Measurements from ENCODE around the gene SLC25A42. TPM values are rescaled to one million over a fixed set of nuclear protein-coding genes. Genes with fewer than 3 reads are reported as not detected.

The SLC25A42 gene
- total RNA-seq, 4 donors from 2014 or later, result 12.3 to 85.3 (median 37.1) TPM

DNA sequence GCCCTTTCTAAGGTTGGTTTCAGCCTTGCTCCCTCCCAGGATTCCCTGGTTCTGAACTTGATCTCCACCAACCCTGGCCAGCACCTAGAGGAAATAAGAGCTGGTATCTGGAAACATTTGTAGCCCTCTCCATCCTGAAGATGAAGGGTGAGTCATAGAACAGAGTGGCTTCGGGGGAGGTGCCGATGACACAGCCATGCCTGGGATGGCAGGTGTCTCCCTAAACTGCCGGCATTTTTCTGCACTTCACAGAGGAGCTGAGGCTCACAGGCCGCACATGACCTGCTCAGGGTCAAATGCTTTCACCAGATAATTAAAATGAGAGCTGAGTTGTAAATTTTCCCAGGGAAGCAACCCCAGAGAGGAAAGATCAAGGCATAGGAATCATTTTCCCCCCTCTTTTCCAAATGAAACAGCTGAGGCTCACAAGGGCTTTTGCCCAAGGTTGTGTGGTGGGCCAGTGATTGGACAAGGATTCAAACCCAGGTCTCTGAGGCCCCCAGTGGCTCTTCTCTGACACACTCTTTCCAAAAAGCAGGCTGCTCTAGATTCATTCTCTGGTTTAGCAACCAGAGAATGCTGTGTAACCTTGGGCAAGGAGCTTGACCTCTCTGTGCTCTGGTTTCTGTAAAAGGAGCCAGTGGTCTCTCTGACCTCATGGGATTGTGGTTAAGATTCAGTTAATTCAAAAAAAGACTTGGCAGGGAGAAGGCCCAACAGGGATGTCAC lies 1.2 kb upstream of the SLC25A42 start:
- ATAC-seq (peak; percentile 45 to 53), DNase-seq (peak; percentile 57 to 78)
- intact Hi-C loops (cut with DNase I; ENCODE audit: low total_unique reads), result loop anchor here (2.0 to 10.0 kb wide), 3 partner anchors 130 to 1038 kb away; partner anchors contain the start of genes BORCS8 and RFXANK
- TF ChIP-seq POLR2A (IDR thresholded peaks at IDR 0.05) (peak in 1 of 2 donors; percentile 26), CTCF (IDR thresholded peaks at IDR 0.05 in 4 of 5, conservative IDR thresholded peaks at IDR 0.05 in 1 of 5) (no peak)
- peaks cover 70% of the 10 kb centered on the region in 2 donors for H3K4me1 ChIP-seq
- in situ Hi-C loops (cut with MboI; ENCODE audit: low sequenced_read_pairs in 4 of 4), result no loop called here
- peak overlapping the region; percentile 89 to 95 (median 93) for H3K27ac ChIP-seq
- H3K36me3 ChIP-seq, result peaks cover 0 to 3% of the 10 kb centered on the region in 2 donors
- no peaks in the 10 kb centered on the region for H3K9me3 ChIP-seq
- H3K4me3 ChIP-seq, result peak overlapping the region; percentile 43 to 85 (median 58)
- H3K27me3 ChIP-seq, result no peaks in the 10 kb centered on the region

- ATAC-seq (no peak), DNase-seq (no peak)
- no peaks in the 10 kb centered on the region for H3K36me3 ChIP-seq
- H3K27me3 ChIP-seq, result no peaks in the 10 kb centered on the region
- intact Hi-C loops (cut with DNase I; ENCODE audit: low total_unique reads), result loop anchor here (10.0 kb wide), 1 partner anchor 1039 kb away; no protein-coding TSS in a partner anchor
- TF ChIP-seq POLR2A (IDR thresholded peaks at IDR 0.05), result no peak
- TF ChIP-seq CTCF (IDR thresholded peaks at IDR 0.05 in 4 of 5, conservative IDR thresholded peaks at IDR 0.05 in 1 of 5), result peak in 4 of 5 experiments; percentile 17 to 61 (median 26)
- peak overlapping the region; percentile 70 to 85 (median 78) for H3K4me3 ChIP-seq
- in situ Hi-C loops (cut with MboI; ENCODE audit: low sequenced_read_pairs in 4 of 4), result no loop called here
- peak overlapping the region; percentile 94 to 96 (median 94) for H3K27ac ChIP-seq
- H3K9me3 ChIP-seq, result no peaks in the 10 kb centered on the region
- H3K4me1 ChIP-seq, result peaks cover 81 to 86% of the 10 kb centered on the region in 2 donors
Observed at GRCh38 chr19:19064098-19064722, 416 bp downstream of the SLC25A42 start.

DNA sequence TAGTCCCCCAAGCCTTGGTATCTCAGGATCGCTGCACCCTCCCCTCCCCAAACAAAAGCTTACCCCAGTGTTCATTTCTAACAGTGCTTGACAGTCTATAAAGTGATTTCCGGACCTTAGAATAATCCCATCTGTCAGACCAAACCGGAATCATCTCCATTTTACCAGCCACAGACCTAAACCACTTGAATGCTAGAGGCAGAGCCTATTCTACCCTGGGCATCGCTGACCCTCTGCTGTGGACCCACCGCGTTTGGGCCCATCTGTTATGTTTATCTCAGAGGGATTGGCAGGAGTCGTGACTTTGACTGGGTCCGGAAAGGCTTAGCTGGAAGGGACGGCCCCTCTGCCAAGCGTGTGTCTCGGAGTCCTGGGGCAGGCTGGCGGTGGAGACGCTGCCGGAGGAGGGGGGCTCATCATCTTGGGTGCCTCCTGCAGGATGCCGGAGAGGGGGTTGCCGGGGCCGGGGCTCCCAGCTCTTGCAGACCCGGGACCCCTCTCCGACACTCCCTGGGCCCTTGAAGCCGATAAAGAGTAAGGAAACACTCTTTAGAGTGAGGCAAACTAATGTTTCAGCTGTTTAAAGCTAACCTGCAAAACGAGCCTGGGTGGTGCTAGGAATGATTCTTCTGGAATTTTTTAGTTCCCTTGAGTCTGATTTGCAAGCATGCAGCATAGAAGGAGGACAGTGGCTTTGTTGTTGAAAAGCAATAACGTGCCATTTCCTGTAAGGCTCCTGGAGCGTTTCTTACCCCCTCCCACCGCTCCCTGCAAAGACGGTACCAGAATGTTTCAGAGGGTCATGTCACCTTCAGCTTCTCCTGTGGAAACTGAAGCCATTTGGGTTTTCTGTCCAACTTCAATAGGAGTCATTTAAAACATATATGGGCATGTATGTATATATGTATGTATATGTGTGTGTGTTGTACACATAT lies 1.3 kb downstream of the SLC25A42 start:
- intact Hi-C loops (cut with DNase I; ENCODE audit: low total_unique reads) (loop anchor here (10.0 kb wide), 1 partner anchor 1040 kb away; no protein-coding TSS in a partner anchor), in situ Hi-C loops (cut with MboI; ENCODE audit: low sequenced_read_pairs in 4 of 4) (no loop called here)
- peak overlapping the region; percentile 94 to 96 (median 94) for H3K27ac ChIP-seq
- H3K4me3 ChIP-seq, result peak overlapping the region; percentile 70 to 85 (median 78)
- H3K36me3 ChIP-seq, result no peaks in the 10 kb centered on the region
- no peak for DNase-seq
- peaks cover 78 to 86% of the 10 kb centered on the region in 2 donors for H3K4me1 ChIP-seq
- H3K27me3 ChIP-seq, result no peaks in the 10 kb centered on the region
- H3K9me3 ChIP-seq, result no peaks in the 10 kb centered on the region
- TF ChIP-seq CTCF (IDR thresholded peaks at IDR 0.05 in 4 of 5, conservative IDR thresholded peaks at IDR 0.05 in 1 of 5) (no peak), POLR2A (IDR thresholded peaks at IDR 0.05) (no peak)
- ATAC-seq, result no peak

DNA sequence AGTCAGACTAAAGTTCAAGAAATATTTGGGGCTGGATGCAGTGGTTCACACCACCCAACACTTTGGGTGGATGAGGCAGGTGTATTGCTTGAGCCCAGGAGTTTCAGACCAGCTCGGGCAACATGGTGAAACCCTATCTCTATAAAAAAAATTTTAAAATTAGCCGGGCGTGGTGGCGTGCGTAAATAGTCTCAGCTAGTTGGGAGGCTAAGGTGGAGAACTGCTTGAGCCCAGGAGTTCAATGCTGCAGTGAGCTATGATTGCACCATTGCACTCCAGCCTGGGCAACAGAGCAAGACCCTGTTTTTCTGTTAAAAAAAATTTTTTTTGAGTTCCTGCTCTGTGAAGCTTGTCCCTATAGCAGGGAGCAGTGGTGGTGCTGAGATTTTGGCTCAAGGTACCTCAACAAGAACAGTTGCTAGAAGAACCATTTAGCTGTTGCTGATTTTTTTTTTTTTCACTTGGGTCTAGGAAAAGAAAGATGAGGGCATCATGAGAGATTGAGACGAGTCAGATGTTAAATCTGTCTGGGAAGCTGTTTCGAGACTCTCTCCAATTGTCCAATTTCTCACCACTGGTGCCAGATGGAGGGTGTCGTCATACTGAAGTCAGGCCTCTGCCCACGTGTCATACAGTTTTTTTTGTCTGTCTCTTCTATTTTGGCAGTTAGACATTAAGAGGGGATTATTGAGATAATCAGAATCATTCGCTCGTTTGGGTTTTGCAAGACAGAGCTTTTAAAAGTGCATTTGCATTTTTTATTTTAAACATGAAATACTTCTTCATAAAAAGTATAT lies 3.7 kb downstream of the SLC25A42 start:
- peak; percentile 49 to 80 for DNase-seq

More for the DNA sequence above, 3.7 kb downstream of the SLC25A42 start:
- in situ Hi-C loops (cut with MboI; ENCODE audit: low sequenced_read_pairs in 4 of 4), result no loop called here
- no peak for TF ChIP-seq POLR2A (IDR thresholded peaks at IDR 0.05)
- TF ChIP-seq CTCF (IDR thresholded peaks at IDR 0.05 in 4 of 5, conservative IDR thresholded peaks at IDR 0.05 in 1 of 5), result no peak
- no peak overlapping the region for H3K4me3 ChIP-seq
- H3K36me3 ChIP-seq, result no peaks in the 10 kb centered on the region
- peak overlapping the region; percentile 94 to 96 (median 94) for H3K27ac ChIP-seq
- intact Hi-C loops (cut with DNase I; ENCODE audit: low total_unique reads), result loop anchor here (10.0 kb wide), 1 partner anchor 1043 kb away; no protein-coding TSS in a partner anchor
- ATAC-seq, result peak; percentile 53 to 59
- no peaks in the 10 kb centered on the region for H3K9me3 ChIP-seq
- peaks cover 55 to 64% of the 10 kb centered on the region in 2 donors for H3K4me1 ChIP-seq
- no peaks in the 10 kb centered on the region for H3K27me3 ChIP-seq
